HCT116 (cell line): ENCODE data around the gene TWF2. TPM values are rescaled to one million over a fixed set of nuclear protein-coding genes. Genes with fewer than 3 reads are reported as not detected.
"Not testable (repeated sequence)": the region's sequence is repeated elsewhere in the genome, so short reads cannot be mapped to it uniquely, and the experiment has no call there.

Experiments used
- ATAC-seq: fragments of 200-7000 bp; cut with Tn5 transposase; 2 replicates; pipeline ENCODE4 v1.9.1; 2020; ENCODE audit warnings: mild to moderate bottlenecking, moderate library complexity
- BruUV-seq: library from RNA; stranded (reverse); fragments of 400-500 nt; replicated peaks from 2 replicates; lab custom pipeline; 2021; lab: Mats Ljungman, UMichigan
- CTCF ChIA-PET: fragments of 300-600 bp; sonication (Branson Sonifier 250); formaldehyde crosslinking; loops from one replicate; lab custom pipeline; 2021; ENCODE audit warnings: antibody characterized with exemption; lab: Charles Lee
- POLR2A ChIA-PET: fragments of 300-600, 350-600 bp; sonication (Branson Sonifier 250); formaldehyde crosslinking; loops from one replicate; lab custom pipeline; 2021; ENCODE audit warnings: antibody characterized with exemption; lab: Charles Lee
- RAD21 ChIA-PET, 2 experiments: fragments of 300-600 bp; sonication (Branson Sonifier 250); formaldehyde crosslinking; loops; one replicate each; lab custom pipeline; 2023; ENCODE audit warnings: low total read pairs in 2 of 2; ENCODE audit not compliant: uncharacterized antibody in 2 of 2, unreplicated experiment in 2 of 2, low non-redundant PET in 1 of 2; lab: Charles Lee
- DNase-seq: peaks from one replicate; pipeline ENCODE4 v3.0.0-alpha.2; 2010; ENCODE audit warnings: low read depth, low spot score
- H2AFZ ChIP-seq: fragments of 200-600 bp; shearing (Covaris generic), sonication (generic); 2 replicates; pipeline ENCODE4 v1.6.1; 2017; ENCODE audit warnings: low read depth, mixed run types, mixed read lengths, antibody characterized with exemption, low read length; ENCODE audit not compliant: poor library complexity, severe bottlenecking
- H3K27ac ChIP-seq: 2 replicates; pipeline ENCODE4 v1.5.1; 2012; ENCODE audit warnings: low read depth, low read length
- H3K27me3 ChIP-seq: fragments of 200-600 bp; sonication (generic); 2 replicates; pipeline ENCODE4 v1.6.1; 2016; ENCODE audit warnings: mixed run types, low read length, mixed read lengths; ENCODE audit not compliant: insufficient read depth
- H3K36me3 ChIP-seq, 2 experiments: fragments of 200-500 bp in 1 of 2; fragments of 200-600 bp in 1 of 2; sonication (Bioruptor generic) in 1 of 2; sonication (generic) in 1 of 2; 2 replicates each; pipeline versions ENCODE4 v1.5.1 to v1.6.1; 2014 to 2016; ENCODE audit warnings: low read length in 2 of 2, inconsistent platforms in 1 of 2, mixed read lengths in 1 of 2, mixed run types in 1 of 2; ENCODE audit not compliant: insufficient read depth in 2 of 2, control insufficient read depth in 1 of 2
- H3K4me1 ChIP-seq, 2 experiments: fragments of 200-600 bp in 1 of 2; sonication (generic) in 1 of 2; 2 replicates each; pipeline versions ENCODE4 v1.5.1 to v1.6.1; 2012 to 2017; ENCODE audit warnings: low read length in 2 of 2, inconsistent platforms in 1 of 2, mild to moderate bottlenecking in 1 of 2, mixed read lengths in 1 of 2, mixed run types in 1 of 2, moderate library complexity in 1 of 2; ENCODE audit not compliant: insufficient read depth in 2 of 2, control insufficient read depth in 1 of 2
- H3K4me2 ChIP-seq: fragments of 200-600 bp; sonication (generic); 2 replicates; pipeline ENCODE4 v1.6.1; 2017; ENCODE audit warnings: mixed run types, low read length, mixed read lengths
- H3K4me3 ChIP-seq, 2 experiments: fragments of 200-600 bp in 1 of 2; sonication (generic) in 1 of 2; replicated peaks in 1 of 2; 2 replicates each; pipeline ENCODE4 v1.5.1; 2011 to 2016; ENCODE audit warnings: low read length in 2 of 2, control low read depth in 1 of 2, low read depth in 1 of 2, mild to moderate bottlenecking in 1 of 2, mixed read lengths in 1 of 2, mixed run types in 1 of 2
- H3K79me2 ChIP-seq: fragments of 200-600 bp; sonication (generic); 2 replicates; pipeline ENCODE4 v1.6.1; 2017; ENCODE audit warnings: mild to moderate bottlenecking, mixed run types, low read length, moderate library complexity, mixed read lengths; ENCODE audit not compliant: insufficient read depth
- H3K9ac ChIP-seq: fragments of 200-600 bp; sonication (generic); 2 replicates; pipeline ENCODE4 v1.6.1; 2016; ENCODE audit warnings: low read length, mixed read lengths
- H3K9me2 ChIP-seq: fragments of 200-600 bp; sonication (generic), shearing (Covaris generic); 2 replicates; pipeline ENCODE4 v1.6.1; 2017; ENCODE audit warnings: mixed run types, mild to moderate bottlenecking, moderate library complexity; ENCODE audit not compliant: insufficient read depth
- H3K9me3 ChIP-seq, 2 experiments: fragments of 200-500 bp in 1 of 2; fragments of 200-600 bp in 1 of 2; sonication (Bioruptor generic) in 1 of 2; sonication (generic) in 1 of 2; 2 replicates each; pipeline ENCODE4 v1.6.1; 2014 to 2017; ENCODE audit warnings: low read length in 2 of 2, mixed read lengths in 2 of 2, inconsistent platforms in 1 of 2, low read depth in 1 of 2, mild to moderate bottlenecking in 1 of 2, mixed run types in 1 of 2, moderate library complexity in 1 of 2; ENCODE audit not compliant: control insufficient read depth in 1 of 2, insufficient read depth in 1 of 2
- H4K20me1 ChIP-seq: fragments of 200-600 bp; sonication (generic), shearing (Covaris generic); 2 replicates; pipeline ENCODE4 v1.6.1; 2017; ENCODE audit warnings: mixed run types, mild to moderate bottlenecking, moderate library complexity; ENCODE audit not compliant: insufficient read depth
- CEBPB ChIP-seq: IDR thresholded peaks from 2 replicates; pipeline ENCODE4 v1.6.1; 2012; ENCODE audit warnings: low read depth
- CTCF ChIP-seq, 3 experiments: fragments of 200-600 bp in 1 of 3; sonication (generic) in 1 of 3; IDR thresholded peaks in 2 of 3; conservative IDR thresholded peaks in 1 of 3; 2 replicates each; pipeline ENCODE4 v1.5.1; 2012 to 2017; ENCODE audit warnings: low read depth in 2 of 3, low read length in 2 of 3, antibody characterized with exemption in 1 of 3, borderline replicate concordance in 1 of 3, control low read depth in 1 of 3, mild to moderate bottlenecking in 1 of 3, mixed read lengths in 1 of 3, mixed run types in 1 of 3, moderate library complexity in 1 of 3; ENCODE audit not compliant: insufficient read depth in 1 of 3
- EGR1 ChIP-seq: IDR thresholded peaks from 2 replicates; pipeline ENCODE4 v1.6.1; 2012; ENCODE audit warnings: low read depth
- ELF1 ChIP-seq: IDR thresholded peaks from 2 replicates; pipeline ENCODE4 v1.6.1; 2012; ENCODE audit warnings: low read depth, borderline replicate concordance
- EZH2 ChIP-seq: fragments of 200-600 bp; sonication (generic); IDR thresholded peaks from 2 replicates; pipeline ENCODE4 v1.6.1; 2017; ENCODE audit warnings: antibody characterized with exemption, mixed run types
- JUND ChIP-seq: IDR thresholded peaks from 2 replicates; pipeline ENCODE4 v1.6.1; 2012
- POLR2AphosphoS5 ChIP-seq: IDR thresholded peaks from 2 replicates; pipeline ENCODE4 v1.6.1; 2011; ENCODE audit warnings: mild to moderate bottlenecking, low read depth, low read length, moderate library complexity
- RAD21 ChIP-seq: IDR thresholded peaks from 2 replicates; pipeline ENCODE4 v1.6.1; 2012; ENCODE audit warnings: low read depth, mild to moderate bottlenecking
- SIN3A ChIP-seq: IDR thresholded peaks from 2 replicates; pipeline ENCODE4 v1.6.1; 2012; ENCODE audit warnings: low read depth
- SRF ChIP-seq: IDR thresholded peaks from 2 replicates; pipeline ENCODE4 v1.6.1; 2012; ENCODE audit warnings: low read depth
- TCF7L2 ChIP-seq: IDR thresholded peaks from 2 replicates; pipeline ENCODE4 v1.7.0; 2011; ENCODE audit warnings: borderline replicate concordance, inconsistent platforms; ENCODE audit not compliant: insufficient read depth, insufficient read length; ENCODE audit errors: extremely low read depth
- YY1 ChIP-seq: IDR thresholded peaks from 2 replicates; pipeline ENCODE4 v1.6.1; 2011; ENCODE audit warnings: low read length, low read depth, moderate library complexity, mild to moderate bottlenecking; ENCODE audit not compliant: insufficient replicate concordance; ENCODE audit errors: extremely low read depth
- ZFX ChIP-seq: fragments of 450-650 bp; IDR thresholded peaks from 2 replicates; pipeline ENCODE4 v1.6.1; 2017
- ZNF274 ChIP-seq: fragments of 200-500 bp; sonication (Bioruptor generic); IDR thresholded peaks from 2 replicates; pipeline ENCODE4 v1.6.1; 2014; ENCODE audit warnings: mild to moderate bottlenecking, low read depth, low read length, inconsistent platforms
- intact Hi-C: fragments of 100-400 bp; cut with micrococcal nuclease; formaldehyde crosslinking; loops from 2 replicates; pipeline ENCODE4 v1.10.0; 2022
- total RNA-seq: library from RNA; stranded (reverse); gene quantifications from one replicate; pipeline ENCODE4 v1.2.1, GENCODE V29; 2021; ENCODE audit not compliant: unreplicated experiment
- TF ChIP-seq, protein P1 (sequence below): IDR thresholded peaks from 2 replicates; pipeline ENCODE4 v1.6.1; 2012

The TWF2 gene
- total RNA-seq, 1 experiment from 2014 or later: 100 TPM

GRCh38 chr3:52286777-52287110 is 47.8 kb upstream of the TWF2 start:
- Histone ChIP-seq H3K9ac (peak overlapping the region; percentile 89), H3K9me3 (no peaks in the 10 kb centered on the region), H3K36me3 (0 out of 4 replicates have a peak, but pooled peaks cover 0 to 6% of the 10 kb centered on the region in 2 experiments), H3K9me2 (no peaks in the 10 kb centered on the region), H2AFZ (no peak overlapping the region), H3K27ac (peak overlapping the region; percentile 98), H3K27me3 (no peaks in the 10 kb centered on the region), H3K79me2 (peaks cover 12% of the 10 kb centered on the region), H3K4me3 (peak overlapping the region; percentile 75 to 89), H4K20me1 (no peaks in the 10 kb centered on the region), H3K4me1 (peaks cover 7 to 32% of the 10 kb centered on the region in 2 experiments), H3K4me2 (peak overlapping the region; percentile 91)
- ChIA-PET CTCF (interaction anchor here (0.8 kb wide), 1 partner anchor 53 kb away, joined by 3 read pairs; no protein-coding TSS in a partner anchor), RAD21 (no interaction called here), POLR2A (interaction anchor here (1.3 kb wide), 1 partner anchor 8 kb away, joined by 10 read pairs; the partner anchor contains the start of gene WDR82)
- BruUV-seq: no TSS peak
- intact Hi-C loops: no loop called here
- TF ChIP-seq ZFX: no peak; the same call in none of the 2 replicates
- no peak for TF ChIP-seq JUND
- no peak for TF ChIP-seq POLR2AphosphoS5
- TF ChIP-seq, protein P1, sequence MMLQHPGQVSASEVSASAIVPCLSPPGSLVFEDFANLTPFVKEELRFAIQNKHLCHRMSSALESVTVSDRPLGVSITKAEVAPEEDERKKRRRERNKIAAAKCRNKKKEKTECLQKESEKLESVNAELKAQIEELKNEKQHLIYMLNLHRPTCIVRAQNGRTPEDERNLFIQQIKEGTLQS: no peak
- no peak for TF ChIP-seq YY1
- TF ChIP-seq EGR1: no peak
- no peak for TF ChIP-seq SRF
- TF ChIP-seq RAD21: no peak
- TF ChIP-seq EZH2: no peak
- TF ChIP-seq TCF7L2: no peak
- TF ChIP-seq ELF1: no peak
- no peak for TF ChIP-seq CEBPB
- no peak for TF ChIP-seq ZNF274
- TF ChIP-seq SIN3A: no peak
- no peak for TF ChIP-seq CTCF (IDR thresholded peaks at IDR 0.05 in 2 of 3, conservative IDR thresholded peaks at IDR 0.05 in 1 of 3; ENCODE audit: borderline replicate concordance in 1 of 3, insufficient read depth in 1 of 3, low read depth in 2 of 3, low read length in 2 of 3)
- no peak for ATAC-seq
- DNase-seq: no peak

DNA sequence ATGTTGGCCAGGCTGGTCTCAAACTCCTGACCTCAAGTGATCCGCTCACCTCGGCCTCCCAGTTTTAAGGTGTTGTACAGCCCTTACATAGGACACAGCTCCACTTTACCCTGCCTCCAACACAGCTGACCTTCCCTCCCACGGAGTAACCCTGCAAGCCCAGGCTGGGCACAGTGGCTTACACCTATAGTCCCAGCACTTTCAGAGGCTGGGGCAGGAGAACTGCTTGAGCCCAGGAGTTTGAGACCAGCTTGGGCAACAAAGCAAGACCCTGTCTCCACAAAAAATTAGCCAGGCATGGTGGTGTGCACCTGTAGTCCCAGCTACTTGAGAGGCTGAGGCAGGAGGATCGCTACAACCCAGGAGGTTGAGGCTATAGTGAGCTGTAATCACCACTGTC is 45.1 kb upstream of the TWF2 start:
- H3K27ac ChIP-seq, DNase-seq, H4K20me1 ChIP-seq, H3K4me2 ChIP-seq, H2AFZ ChIP-seq, CTCF ChIA-PET, H3K9ac ChIP-seq, RAD21 ChIA-PET, H3K9me3 ChIP-seq, H3K9me2 ChIP-seq, POLR2A ChIA-PET, H3K27me3 ChIP-seq, H3K4me3 ChIP-seq, ATAC-seq, intact Hi-C loops, BruUV-seq, H3K36me3 ChIP-seq: not testable (repeated sequence)
- H3K79me2 ChIP-seq: peaks cover 12% of the 10 kb centered on the region
- peaks cover 13 to 53% of the 10 kb centered on the region in 2 experiments for H3K4me1 ChIP-seq
